Ovary (tissue), 9 donors: Measurements from ENCODE around the gene CCDC40. TPM values are rescaled to one million over a fixed set of nuclear protein-coding genes. Genes with fewer than 3 reads are reported as not detected.

Experiments
- DNase-seq, 5 donors: peaks; one replicate each; pipeline ENCODE4 v3.0.0-alpha.2; 2019 to 2020
- H3K27ac ChIP-seq, 2 donors: fragments of 200-600 bp; one replicate each; pipeline versions ENCODE4 v1.5.1 to v1.8.0; 2019 to 2022
- H3K27me3 ChIP-seq: fragments of 200-600 bp; one replicate; pipeline ENCODE4 v1.8.0; 2022
- H3K36me3 ChIP-seq: fragments of 200-600 bp; sonication (generic); one replicate; pipeline ENCODE4 v1.5.1; 2019
- H3K4me1 ChIP-seq: one replicate; pipeline ENCODE4 v1.8.1; 2013; ENCODE audit warnings: mild to moderate bottlenecking, moderate library complexity; ENCODE audit not compliant: insufficient read depth
- H3K4me3 ChIP-seq: fragments of 200-600 bp; sonication (generic); one replicate; pipeline ENCODE4 v1.5.1; 2017
- H3K9me3 ChIP-seq, 2 donors: fragments of 200-600 bp in 1 of 2; sonication (generic) in 1 of 2; one replicate each; pipeline versions ENCODE4 v1.5.1 to v1.8.1; 2013 to 2019; ENCODE audit warnings: mild to moderate bottlenecking in 1 of 2, moderate library complexity in 1 of 2
- EP300 ChIP-seq: sonication (generic); formaldehyde crosslinking; IDR thresholded peaks from one replicate; pipeline ENCODE4 v1.6.1; 2017; ENCODE audit warnings: antibody characterized with exemption
- POLR2A ChIP-seq: fragments of 450-650 bp; IDR thresholded peaks from one replicate; pipeline ENCODE4 v1.6.1; 2017; ENCODE audit warnings: antibody characterized with exemption, mild to moderate bottlenecking, moderate library complexity
- WGBS, 3 donors: extraction: QIAGEN DNeasy Blood & Tissue Kit in 1 of 3; methylation state at CpG; one replicate each; pipeline versions ENCODE4 v1.1.5 to v1.1.7; 2013 to 2017; 5-methylcytosine and 5-hydroxymethylcytosine counted together
- intact Hi-C, 4 donors: fragments of 100-400 bp; cut with DNase I; formaldehyde crosslinking; loops; one replicate each; pipeline versions ENCODE4 v1.11.0 to v1.15.1; 2022 to 2023
- polyA plus RNA-seq, 2 donors: library from polyadenylated mRNA; stranded (reverse); fragments of 200-250 nt in 1 of 2; fragments of 350-450 nt in 1 of 2; fragmentation: Illumina TruSeq in 1 of 2; extraction: RNeasy Lipid Tissue Mini Kit (QIAGEN cat#74804) in 1 of 2; gene quantifications; one replicate each; pipeline ENCODE4 v1.2.3, GENCODE V29; 2013 to 2014
- total RNA-seq, 7 donors: library from RNA; depleted of rRNA in 2 of 7; stranded (reverse); fragments of >200 nt in 2 of 7; fragmentation: NEBNext Ultra II Directional in 3 of 7; extraction: Animal tissue kit (Norgen Biotek cat#: 25700) in 3 of 7; gene quantifications; one replicate each; pipeline versions ENCODE4 v1.1.0 to v1.2.4, GENCODE V29; 2016 to 2023
- TF ChIP-seq, protein P1 (sequence below), 3 donors: fragments of 450-650 bp in 2 of 3; fragments of 200-600 bp in 1 of 3; IDR thresholded peaks; one replicate each; pipeline versions ENCODE4 v1.5.1 to v1.8.0; 2016 to 2022; ENCODE audit warnings: antibody characterized with exemption in 3 of 3, mild to moderate bottlenecking in 1 of 3
- donor health status: DM: no; HTN: no; CAD: no; lungs with moderate emphysema.
- donor health status: DM: no; HTN: no; CAD: no.
- donor health status: Bipolar disorder and iron deficiency.
- donor health status: DM: yes; HTN: yes; CAD: no.
- donor health status: DM: no; HTN: no; CAD: no.
- donor health status: DM: yes; HTN: yes; CAD: no.

Gene CCDC40
- total and polyA plus RNA-seq, 9 donors: 1.5 to 27.8 (median 6.0) TPM

DNA sequence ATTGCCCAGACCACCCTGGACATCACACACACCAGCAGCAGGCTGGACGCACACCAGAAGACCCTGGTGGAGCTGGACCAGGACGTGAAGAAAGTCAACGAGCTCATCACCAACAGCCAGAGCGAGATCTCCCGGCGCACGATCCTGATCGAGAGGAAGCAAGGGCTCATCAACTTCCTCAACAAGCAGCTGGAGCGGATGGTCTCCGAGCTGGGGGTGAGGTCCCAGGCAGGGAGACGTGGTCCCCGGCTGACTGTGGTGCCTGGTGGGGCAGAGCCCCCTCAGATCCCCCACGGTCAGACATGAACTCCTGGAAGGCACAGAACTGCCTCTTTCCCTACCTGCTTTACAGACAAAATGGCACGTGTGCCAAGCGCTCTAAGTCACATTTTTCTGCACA, 48.3 kb downstream of the CCDC40 start:
- H3K4me1 ChIP-seq: no peaks in the 10 kb centered on the region
- WGBS, 3 donors: 91 to 97% (median 93%) methylated on average over 15 of the region's 15 CpGs

DNA sequence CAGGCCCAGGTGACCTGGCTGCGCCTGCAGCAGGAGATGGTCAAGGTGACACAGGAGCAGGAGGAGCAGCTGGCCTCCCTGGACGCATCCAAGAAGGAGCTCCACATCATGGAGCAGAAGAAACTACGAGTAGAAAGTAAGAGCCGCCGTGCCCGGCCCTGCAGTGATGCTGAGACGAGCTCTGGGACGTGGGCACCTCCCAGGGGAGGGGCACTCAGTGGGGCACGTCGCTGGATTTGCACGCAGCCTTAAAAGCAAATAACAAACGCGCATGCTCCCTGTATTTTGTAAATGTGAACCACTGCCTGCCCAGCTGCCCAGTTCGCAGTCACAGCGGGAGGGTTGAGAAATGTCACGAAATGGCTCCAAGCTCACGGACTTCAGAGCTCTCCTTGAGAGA, 49.6 kb downstream of the CCDC40 start:
- H3K4me1 ChIP-seq: no peaks in the 10 kb centered on the region
- H3K27me3 ChIP-seq: no peaks in the 10 kb centered on the region
- no peaks in the 10 kb centered on the region for H3K9me3 ChIP-seq
- H3K27ac ChIP-seq: no peak overlapping the region
- no peaks in the 10 kb centered on the region for H3K36me3 ChIP-seq
- no peak overlapping the region for H3K4me3 ChIP-seq
- intact Hi-C loops: no loop called here
- TF ChIP-seq EP300 (no peak), POLR2A (no peak)
- TF ChIP-seq, protein P1, sequence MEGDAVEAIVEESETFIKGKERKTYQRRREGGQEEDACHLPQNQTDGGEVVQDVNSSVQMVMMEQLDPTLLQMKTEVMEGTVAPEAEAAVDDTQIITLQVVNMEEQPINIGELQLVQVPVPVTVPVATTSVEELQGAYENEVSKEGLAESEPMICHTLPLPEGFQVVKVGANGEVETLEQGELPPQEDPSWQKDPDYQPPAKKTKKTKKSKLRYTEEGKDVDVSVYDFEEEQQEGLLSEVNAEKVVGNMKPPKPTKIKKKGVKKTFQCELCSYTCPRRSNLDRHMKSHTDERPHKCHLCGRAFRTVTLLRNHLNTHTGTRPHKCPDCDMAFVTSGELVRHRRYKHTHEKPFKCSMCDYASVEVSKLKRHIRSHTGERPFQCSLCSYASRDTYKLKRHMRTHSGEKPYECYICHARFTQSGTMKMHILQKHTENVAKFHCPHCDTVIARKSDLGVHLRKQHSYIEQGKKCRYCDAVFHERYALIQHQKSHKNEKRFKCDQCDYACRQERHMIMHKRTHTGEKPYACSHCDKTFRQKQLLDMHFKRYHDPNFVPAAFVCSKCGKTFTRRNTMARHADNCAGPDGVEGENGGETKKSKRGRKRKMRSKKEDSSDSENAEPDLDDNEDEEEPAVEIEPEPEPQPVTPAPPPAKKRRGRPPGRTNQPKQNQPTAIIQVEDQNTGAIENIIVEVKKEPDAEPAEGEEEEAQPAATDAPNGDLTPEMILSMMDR (IDR thresholded peaks at IDR 0.05): no peak
- DNase-seq: no peak
- 88 to 94% (median 88%) methylated on average over 17 of the region's 17 CpGs for WGBS, 3 donors

More for the DNA sequence above, 48.3 kb downstream of the CCDC40 start:
- Histone ChIP-seq H3K27ac (no peak overlapping the region), H3K27me3 (no peaks in the 10 kb centered on the region), H3K9me3 (no peaks in the 10 kb centered on the region), H3K4me3 (no peak overlapping the region), H3K36me3 (no peaks in the 10 kb centered on the region)
- no peak for DNase-seq
- intact Hi-C loops: loop anchor here in 1 of 4 donors (5.0 kb wide), 1 partner anchor 77 kb away; no protein-coding TSS in a partner anchor
- TF ChIP-seq, protein P1 (IDR thresholded peaks at IDR 0.05): no peak
- TF ChIP-seq EP300 (no peak), POLR2A (no peak)

DNA sequence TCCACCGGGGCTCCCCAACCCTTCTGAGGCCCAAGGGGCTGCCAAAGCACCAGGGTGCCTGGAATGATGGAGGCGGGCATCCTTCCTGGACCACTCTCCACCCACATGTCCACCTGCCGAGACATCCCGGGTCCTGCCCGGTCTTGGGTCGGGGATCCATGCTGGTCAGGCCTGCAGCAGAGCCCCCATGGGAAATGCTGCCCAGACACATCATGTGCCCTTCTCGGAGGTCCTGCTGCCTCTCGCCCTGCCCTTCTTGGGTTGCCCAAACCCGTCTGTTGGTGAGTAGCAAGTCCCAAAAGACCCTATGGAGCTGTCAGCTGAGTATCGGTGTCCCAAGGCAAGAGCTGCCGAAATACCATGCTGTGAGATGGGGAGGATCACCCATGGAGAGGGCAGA, 50.2 kb downstream of the CCDC40 start:
- no peak for DNase-seq
- Histone ChIP-seq H3K4me3 (no peak overlapping the region), H3K9me3 (no peaks in the 10 kb centered on the region), H3K27me3 (no peaks in the 10 kb centered on the region), H3K36me3 (no peaks in the 10 kb centered on the region), H3K27ac (no peak overlapping the region), H3K4me1 (no peaks in the 10 kb centered on the region)
- TF ChIP-seq, protein P1 (IDR thresholded peaks at IDR 0.05): no peak
- TF ChIP-seq POLR2A (no peak), EP300 (no peak)
- 92 to 98% (median 94%) methylated on average over 11 of the region's 11 CpGs for WGBS, 3 donors
- intact Hi-C loops: no loop called here

DNA sequence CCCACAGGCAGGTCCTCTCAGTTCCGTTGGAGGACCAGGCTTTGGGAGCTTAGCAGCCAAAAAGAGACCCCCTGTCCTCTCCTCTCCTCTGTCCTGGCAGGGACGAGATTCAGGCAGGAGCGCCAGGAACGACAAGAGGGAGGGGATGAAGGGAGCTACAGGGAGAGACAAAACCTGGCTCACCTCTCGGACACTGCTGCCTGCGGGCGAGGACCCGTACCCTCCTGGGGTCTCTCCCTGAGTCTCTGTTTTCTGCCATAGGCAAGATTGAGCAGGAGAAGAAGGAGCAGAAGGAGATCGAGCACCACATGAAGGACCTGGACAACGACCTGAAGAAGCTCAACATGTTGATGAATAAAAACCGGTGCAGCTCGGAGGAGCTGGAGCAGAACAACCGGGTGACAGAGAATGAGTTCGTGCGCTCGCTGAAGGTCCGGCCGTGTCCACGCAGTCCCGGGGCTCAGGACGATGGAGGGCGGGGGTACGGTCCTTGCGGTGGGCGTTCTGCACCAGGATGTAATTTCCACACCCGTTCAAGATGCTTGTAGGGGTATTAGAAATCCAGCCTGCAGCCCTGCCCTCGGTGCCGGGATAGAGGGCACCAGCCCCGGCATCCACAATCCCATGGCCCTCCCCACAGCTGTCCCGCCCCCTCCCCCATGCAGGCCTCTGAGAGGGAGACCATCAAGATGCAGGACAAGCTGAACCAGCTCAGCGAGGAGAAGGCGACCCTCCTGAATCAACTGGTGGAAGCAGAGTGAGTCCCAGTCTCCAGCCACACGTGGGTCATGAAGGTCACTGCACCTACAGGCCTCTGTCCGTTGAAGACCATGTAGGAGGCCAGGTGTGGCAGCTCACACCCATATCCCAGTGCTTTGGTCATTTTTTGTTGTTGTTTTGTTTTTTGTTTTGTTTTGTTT, 51.2 kb downstream of the CCDC40 start:
- 82 to 84% (median 83%) methylated on average over 34 of the region's 34 CpGs for WGBS, 3 donors
- Histone ChIP-seq H3K27me3 (no peaks in the 10 kb centered on the region), H3K27ac (no peak overlapping the region), H3K36me3 (no peaks in the 10 kb centered on the region), H3K4me1 (no peaks in the 10 kb centered on the region), H3K9me3 (no peaks in the 10 kb centered on the region), H3K4me3 (no peak overlapping the region)
- no peak for DNase-seq
- intact Hi-C loops: no loop called here
- TF ChIP-seq, protein P1 (IDR thresholded peaks at IDR 0.05): no peak
- TF ChIP-seq EP300: no peak
- no peak for TF ChIP-seq POLR2A
